ENCODE results near the gene PSME4.

Gene PSME4

GRCh38 chr2:53970724-53971602 lies at the start of gene PSME4:
TSS of gene PSME4 (minus strand) at chr2:53970993. CDS start at chr2:53970784, 209 bp downstream.
- H3K4me1 ChIP-seq (ENCODE audit: control insufficient read depth in 1 of 2, insufficient read depth in 1 of 2, low read depth in 1 of 2, low read length in 1 of 2), result peaks cover 19% of the 10 kb centered on the region in 2 experiments
- peak within 1 kb of the TSS; percentile 93 for H3K4me3 ChIP-seq (ENCODE audit: low read depth in 1 of 2, low read length in 1 of 2)
- peaks cover 11% of the 10 kb centered on the region for H3K36me3 ChIP-seq
- TF ChIP-seq CTCF (IDR thresholded peaks at IDR 0.05), result no peak
- peak within 1 kb of the TSS; percentile 94 for H3K27ac ChIP-seq
- no peaks in the 10 kb centered on the region for H3K27me3 ChIP-seq
- H3K9me3 ChIP-seq, result no peaks in the 10 kb centered on the region

GRCh38 chr2:54015798-54016699 lies 45.3 kb upstream of the PSME4 start:
- TF ChIP-seq CTCF (IDR thresholded peaks at IDR 0.05), result no peak
- Histone ChIP-seq H3K27me3 (no peaks in the 10 kb centered on the region), H3K4me3 (ENCODE audit: low read depth in 1 of 2, low read length in 1 of 2) (no peak overlapping the region), H3K27ac (no peak overlapping the region), H3K36me3 (no peaks in the 10 kb centered on the region), H3K4me1 (ENCODE audit: control insufficient read depth in 1 of 2, insufficient read depth in 1 of 2, low read depth in 1 of 2, low read length in 1 of 2) (peaks cover 0 to 3% of the 10 kb centered on the region in 2 experiments), H3K9me3 (no peaks in the 10 kb centered on the region)

DNA sequence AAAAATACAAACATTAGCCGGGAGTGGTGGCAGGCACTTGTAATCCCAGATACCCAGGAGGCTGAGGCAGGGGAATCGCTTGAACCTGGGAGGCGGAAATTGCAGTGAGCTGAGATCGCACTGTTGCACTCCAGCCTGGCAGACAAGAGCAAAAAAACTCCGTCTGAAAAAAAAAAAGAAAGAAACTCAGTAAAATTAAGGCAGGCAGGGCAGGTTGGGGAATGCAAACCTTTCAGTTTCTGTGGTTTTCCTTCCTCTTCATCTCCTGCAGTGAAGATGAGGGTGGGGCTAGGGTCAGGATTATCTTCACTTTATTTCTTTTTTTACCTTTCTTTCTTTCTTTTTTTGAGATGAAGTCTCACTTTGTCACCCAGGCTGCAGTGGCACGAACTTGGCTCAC lies 43.2 kb upstream of the PSME4 start:
- no peak for TF ChIP-seq CTCF (IDR thresholded peaks at IDR 0.05)
- no peak overlapping the region for H3K27ac ChIP-seq

DNA sequence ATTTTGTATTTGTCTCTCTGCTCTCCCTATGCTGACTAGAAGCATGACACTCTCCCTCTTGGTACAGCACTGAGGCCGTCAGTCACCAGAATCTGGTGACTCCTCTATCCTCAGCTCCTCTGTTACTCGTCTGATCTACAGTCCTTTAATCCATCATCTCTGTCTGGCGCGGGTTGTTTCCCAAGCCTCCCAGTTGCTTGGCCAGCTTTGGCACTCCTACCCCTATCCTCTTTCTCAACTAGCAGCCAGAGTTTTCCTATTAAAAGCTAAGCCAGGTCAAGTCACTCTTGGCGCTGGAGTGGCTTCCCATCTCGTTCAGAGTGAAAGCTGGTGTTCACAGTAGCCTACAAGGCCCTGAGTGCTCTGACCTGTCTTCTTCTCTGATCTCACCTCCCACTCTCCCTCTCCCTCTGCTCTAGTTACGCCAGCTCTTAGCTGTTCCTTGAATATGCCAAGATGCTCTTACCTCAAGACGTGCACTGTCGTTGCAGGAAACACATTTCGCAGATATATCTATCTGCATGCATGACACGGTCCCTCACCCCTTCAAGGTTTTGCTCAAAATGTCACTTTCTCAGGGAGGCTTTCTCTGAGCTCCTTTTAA lies 41.8 kb upstream of the PSME4 start:
- H3K27me3 ChIP-seq, result no peaks in the 10 kb centered on the region
- H3K4me1 ChIP-seq (ENCODE audit: control insufficient read depth in 1 of 2, insufficient read depth in 1 of 2, low read depth in 1 of 2, low read length in 1 of 2), result peaks cover 0 to 3% of the 10 kb centered on the region in 2 experiments
- H3K4me3 ChIP-seq (ENCODE audit: low read depth in 1 of 2, low read length in 1 of 2), result no peak overlapping the region
- H3K9me3 ChIP-seq, result no peaks in the 10 kb centered on the region
- no peak for TF ChIP-seq CTCF (IDR thresholded peaks at IDR 0.05)
- H3K27ac ChIP-seq, result no peak overlapping the region
- H3K36me3 ChIP-seq, result no peaks in the 10 kb centered on the region

More for the DNA sequence above, 43.2 kb upstream of the PSME4 start:
- Histone ChIP-seq H3K4me1 (ENCODE audit: control insufficient read depth in 1 of 2, insufficient read depth in 1 of 2, low read depth in 1 of 2, low read length in 1 of 2) (peaks cover 0 to 3% of the 10 kb centered on the region in 2 experiments), H3K36me3 (no peaks in the 10 kb centered on the region), H3K27me3 (no peaks in the 10 kb centered on the region), H3K9me3 (no peaks in the 10 kb centered on the region), H3K4me3 (ENCODE audit: low read depth in 1 of 2, low read length in 1 of 2) (no peak overlapping the region)

- no peak for TF ChIP-seq CTCF (IDR thresholded peaks at IDR 0.05)
These were observed 38.8 kb upstream of the PSME4 start for GRCh38 chr2:54009549-54009948.

More at GRCh38 chr2:54009549-54009948, 38.8 kb upstream of the PSME4 start:
- no peaks in the 10 kb centered on the region for H3K27me3 ChIP-seq
- H3K36me3 ChIP-seq, result no peaks in the 10 kb centered on the region
- no peaks in the 10 kb centered on the region for H3K9me3 ChIP-seq
- H3K4me1 ChIP-seq (ENCODE audit: control insufficient read depth in 1 of 2, insufficient read depth in 1 of 2, low read depth in 1 of 2, low read length in 1 of 2), result peaks cover 0 to 3% of the 10 kb centered on the region in 2 experiments
- H3K4me3 ChIP-seq (ENCODE audit: low read depth in 1 of 2, low read length in 1 of 2), result no peak overlapping the region
- H3K27ac ChIP-seq, result no peak overlapping the region
